Muscle of back (tissue), 13 donors: ENCODE measurements around the gene SLITRK5. TPM values are rescaled to one million over a fixed set of nuclear protein-coding genes. Genes with fewer than 3 reads are reported as not detected.

Experiments used
- DNase-seq, 3 donors: peaks; one replicate each; pipeline versions ENCODE4 v3.0.0 to v3.0.0-alpha.2; 2013
- long read RNA-seq, 9 donors: transcript quantifications; one replicate each; lab custom pipeline, GENCODE V29; 2026
- polyA plus RNA-seq, 10 donors: library from polyadenylated mRNA; unstranded; fragments of 120-200 nt; gene quantifications; one replicate each; pipeline ENCODE4 v1.2.1, GENCODE V29; 2013; ENCODE audit not compliant: insufficient read length in 10 of 10

SLITRK5 gene
- 1 to 10 TPM; 2.4 to 6.7 (median 3.2) TPM for polyA plus RNA-seq
- long read RNA-seq, donor 1, full-length matches to known transcripts, result 2 of 2 reads
- long read RNA-seq, donor 1, partial matches to known transcripts, result 0 of 2 reads
- long read RNA-seq, donor 1, other reads (novel, unspliced or antisense), result 0 of 2 reads
- long read RNA-seq, donor 2, result 0 reads
- long read RNA-seq, donor 3, result 0 reads
- long read RNA-seq, donor 4, result 0 reads
- long read RNA-seq, donor 5, full-length matches to known transcripts, result 1 of 1 reads
- long read RNA-seq, donor 5, partial matches to known transcripts, result 0 of 1 reads
- long read RNA-seq, donor 5, other reads (novel, unspliced or antisense), result 0 of 1 reads
- long read RNA-seq, donor 6, result 0 reads
- long read RNA-seq, donor 7, result 0 reads
- long read RNA-seq, donor 8, result 0 reads
- long read RNA-seq, donor 9, result 0 reads

- peak; percentile 76 to 95 (median 83) for DNase-seq
Observed at GRCh38 chr13:87671031-87671752, at the start of gene SLITRK5. TSS of gene SLITRK5 (plus strand) at chr13:87671371. CDS start at chr13:87675389, 4,018 bp downstream.

GRCh38 chr13:87622971-87623370 lies 48.2 kb upstream of the SLITRK5 start:
- DNase-seq, result peak; percentile 0 to 4 (median 0)

GRCh38 chr13:87656306-87656705 lies 14.9 kb upstream of the SLITRK5 start:
- peak in 2 of 3 donors; percentile 23 to 32 for DNase-seq

GRCh38 chr13:87661471-87661870 lies 9.7 kb upstream of the SLITRK5 start:
- DNase-seq, result peak; percentile 19 to 56 (median 52)

GRCh38 chr13:87666831-87667230 lies 4.3 kb upstream of the SLITRK5 start:
- peak in 1 of 3 donors; percentile 17 for DNase-seq

- DNase-seq, result no peak
Observed at GRCh38 chr13:87667686-87668085, 3.5 kb upstream of the SLITRK5 start.

- DNase-seq, result peak in 2 of 3 donors; percentile 38 to 68
Observed at GRCh38 chr13:87669379-87669978, 1.7 kb upstream of the SLITRK5 start.

GRCh38 chr13:87671753-87672605 lies 808 bp downstream of the SLITRK5 start:
- DNase-seq, result peak in 2 of 3 donors; percentile 37 to 82

- peak in 2 of 3 donors; percentile 10 to 63 for DNase-seq
Observed at GRCh38 chr13:87674247-87674738, 3.1 kb downstream of the SLITRK5 start.

GRCh38 chr13:87675851-87676250 lies 4.7 kb downstream of the SLITRK5 start:
- DNase-seq, result no peak

- no peak for DNase-seq
Observed at GRCh38 chr13:87676254-87677042, 5.3 kb downstream of the SLITRK5 start.

GRCh38 chr13:87677043-87677495 lies 5.9 kb downstream of the SLITRK5 start:
- no peak for DNase-seq

GRCh38 chr13:87677496-87678371 lies 6.6 kb downstream of the SLITRK5 start:
- peak in 2 of 3 donors; percentile 12 to 65 for DNase-seq

- no peak for DNase-seq
Observed at GRCh38 chr13:87678372-87678752, 7.2 kb downstream of the SLITRK5 start.

GRCh38 chr13:87680298-87680697 lies 9.1 kb downstream of the SLITRK5 start:
- DNase-seq, result peak in 1 of 3 donors; percentile 21

- no peak for DNase-seq
Observed at GRCh38 chr13:87684850-87685742, 13.9 kb downstream of the SLITRK5 start.

GRCh38 chr13:87696458-87696857 lies 25.3 kb downstream of the SLITRK5 start:
- no peak for DNase-seq

- no peak for DNase-seq
Observed at GRCh38 chr13:87698268-87698667, 27.1 kb downstream of the SLITRK5 start.
